HG03025 (cell line): Measurements from ENCODE around the gene RPL22L1.
"Not testable (repeated sequence)": the region's sequence is repeated elsewhere in the genome, so short reads cannot be mapped to it uniquely, and the experiment has no call there.

Experiments
- ATAC-seq: cut with Tn5 transposase; IDR thresholded peaks from one replicate; pipeline ENCODE4 v1.9.1; 2021; ENCODE audit warnings: mild to moderate bottlenecking, moderate library complexity; ENCODE audit not compliant: unreplicated experiment, low FRiP score

The RPL22L1 gene

GRCh38 chr3:170884109-170884930, 14.3 kb upstream of the RPL22L1 start:
- ATAC-seq, result not testable (repeated sequence)

GRCh38 chr3:170878688-170879087, 8.7 kb upstream of the RPL22L1 start:
- not testable (repeated sequence) for ATAC-seq

DNA sequence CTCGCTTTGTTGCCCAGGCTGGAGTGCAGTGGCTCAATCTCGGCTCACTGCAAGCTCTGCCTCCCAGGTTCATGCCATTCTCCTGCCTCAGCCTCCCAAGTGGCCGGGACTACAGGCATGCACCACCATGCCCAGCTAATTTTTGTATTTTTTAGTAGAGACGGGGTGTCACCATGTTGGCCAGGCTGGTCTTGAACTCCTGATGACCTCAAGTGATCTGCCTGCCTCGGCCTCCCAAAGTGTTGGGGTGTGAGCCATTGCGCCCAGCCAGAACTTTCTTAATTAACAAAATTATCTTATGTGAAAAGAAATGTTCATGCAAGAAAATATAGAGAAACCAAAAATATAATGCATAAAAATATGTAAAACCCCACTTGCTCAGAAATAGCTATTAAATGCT, 7.3 kb upstream of the RPL22L1 start:
- not testable (repeated sequence) for ATAC-seq

DNA sequence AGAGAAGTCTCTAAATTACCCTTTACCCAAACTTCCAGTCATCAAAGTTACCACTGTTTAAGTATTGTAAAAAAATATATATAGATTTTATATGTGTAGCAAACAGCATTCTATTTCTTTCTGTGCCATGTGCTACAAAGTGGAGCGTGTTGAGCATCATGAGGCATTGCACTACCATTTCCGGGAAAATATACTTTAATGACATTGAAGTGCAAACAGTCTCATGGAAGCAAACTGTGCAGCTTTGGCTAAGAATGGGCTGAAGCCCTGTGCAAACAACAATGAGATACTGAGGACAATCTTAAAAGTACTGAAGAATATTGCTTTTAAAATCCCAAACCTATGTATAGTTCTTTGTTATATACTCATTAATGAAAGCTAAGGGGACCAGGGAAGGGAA, 6.5 kb upstream of the RPL22L1 start:
- no peak for ATAC-seq

- ATAC-seq, result no peak
Measured at GRCh38 chr3:170869239-170869590, 780 bp downstream of the RPL22L1 start.

- ATAC-seq, result no peak
Measured at GRCh38 chr3:170868577-170869238, 1.3 kb downstream of the RPL22L1 start.

DNA sequence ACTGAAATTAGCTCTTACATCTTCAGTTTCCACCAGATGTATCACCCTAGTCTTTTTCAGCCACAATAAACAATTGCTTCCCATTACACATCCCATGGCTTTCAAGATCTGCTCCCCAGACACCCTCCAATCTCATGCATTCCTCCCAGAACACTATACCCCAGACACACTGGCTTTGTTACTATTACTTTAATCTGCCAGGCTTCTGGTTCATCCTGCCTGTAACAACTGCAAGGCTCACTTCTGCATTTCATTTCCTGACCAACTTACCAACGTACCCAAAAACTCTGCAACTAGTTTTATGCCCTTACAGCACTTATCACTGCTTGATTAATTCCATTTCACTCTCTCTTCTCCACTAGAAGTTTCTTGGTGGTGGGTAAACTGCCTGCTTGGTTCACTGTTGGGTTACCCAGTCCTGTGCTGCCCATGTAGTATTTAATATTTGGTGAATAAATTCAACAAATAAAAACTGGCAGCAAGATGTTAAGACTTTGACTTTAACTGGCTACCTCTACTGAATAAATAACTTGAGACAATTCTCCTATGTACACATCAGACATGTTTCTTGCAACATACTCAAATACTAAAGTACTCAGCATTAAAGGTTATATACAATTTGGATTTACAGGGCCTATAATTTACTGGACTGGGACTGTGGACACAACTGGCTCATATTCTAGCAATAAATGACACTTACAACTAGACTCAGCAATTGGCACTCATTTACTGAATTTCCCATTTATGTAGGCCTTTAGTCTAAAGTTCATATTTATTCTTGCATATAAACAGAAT, 2.7 kb downstream of the RPL22L1 start:
- ATAC-seq, result no peak

- no peak for ATAC-seq
Measured at GRCh38 chr3:170866499-170866898, 3.5 kb downstream of the RPL22L1 start.

DNA sequence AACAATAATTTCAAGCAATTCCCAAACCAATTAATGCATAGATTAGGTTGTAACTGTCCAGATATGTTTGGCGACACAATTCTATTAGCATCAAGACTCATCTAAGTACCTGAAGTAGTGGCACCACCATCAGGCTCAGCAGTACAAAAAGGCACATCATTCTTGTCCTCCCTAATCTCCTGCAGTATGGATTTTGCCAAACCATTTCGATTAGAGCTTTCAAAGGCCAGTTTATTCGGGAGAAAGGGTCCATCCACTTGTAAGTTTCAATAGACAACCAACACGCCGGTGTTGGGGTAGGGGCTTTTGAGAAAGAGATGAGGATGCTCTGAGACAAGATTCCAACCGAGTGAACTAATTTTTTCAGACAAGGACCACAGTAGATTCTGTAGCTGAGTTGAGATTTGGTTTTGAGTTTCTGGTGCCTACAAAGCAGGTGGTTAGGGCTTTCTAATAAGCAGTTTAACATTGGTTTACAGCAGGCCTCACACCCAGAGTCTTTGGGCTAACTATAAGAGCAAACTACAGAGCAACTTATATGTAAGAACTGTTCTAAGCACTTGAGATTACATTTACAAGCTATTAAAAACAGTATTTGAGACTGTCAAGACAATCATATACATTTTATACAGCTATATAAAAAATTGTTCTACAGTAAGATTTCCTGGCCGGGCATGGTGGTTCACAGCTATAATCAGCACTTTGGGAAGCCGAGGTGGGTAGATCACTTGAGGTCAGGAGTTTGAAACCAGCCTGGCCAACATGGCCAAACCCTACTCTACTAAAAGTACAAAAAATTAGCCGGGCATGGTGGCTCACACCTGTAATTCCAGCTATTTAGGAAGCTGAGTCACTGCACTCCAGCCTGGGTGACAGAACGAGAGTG, 4.5 kb downstream of the RPL22L1 start:
- ATAC-seq, result no peak

DNA sequence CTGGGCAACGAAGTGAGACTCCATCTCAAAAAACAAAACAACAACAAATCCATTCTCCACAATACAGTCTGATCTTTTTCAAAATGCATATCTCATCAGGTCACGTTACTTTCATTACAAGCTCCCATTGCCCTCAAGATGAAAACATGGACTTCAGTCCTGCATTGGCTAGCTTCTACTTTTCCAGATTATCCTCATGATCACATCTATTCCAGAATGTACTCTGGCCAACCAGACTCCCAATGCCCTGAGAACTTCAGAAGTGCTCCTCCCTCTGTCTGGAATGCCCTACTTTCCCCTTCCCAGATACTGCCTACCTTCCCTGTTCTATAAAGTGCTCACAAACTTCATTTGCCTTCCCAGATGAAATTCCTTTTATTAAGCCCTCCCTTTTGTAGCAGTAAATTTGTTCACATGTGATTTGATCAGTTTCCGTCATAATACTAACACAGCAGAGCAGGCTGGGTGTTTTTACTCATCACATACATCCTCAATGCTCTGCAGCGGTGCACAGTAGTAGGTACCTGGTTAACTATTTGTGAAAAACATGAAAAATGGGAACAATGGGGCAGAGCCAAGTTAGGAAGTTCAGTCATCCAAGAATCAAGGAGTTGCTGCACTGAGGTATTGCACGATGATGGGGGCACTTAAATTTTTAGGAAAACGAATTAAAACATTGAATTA, 5.3 kb downstream of the RPL22L1 start:
- no peak for ATAC-seq

DNA sequence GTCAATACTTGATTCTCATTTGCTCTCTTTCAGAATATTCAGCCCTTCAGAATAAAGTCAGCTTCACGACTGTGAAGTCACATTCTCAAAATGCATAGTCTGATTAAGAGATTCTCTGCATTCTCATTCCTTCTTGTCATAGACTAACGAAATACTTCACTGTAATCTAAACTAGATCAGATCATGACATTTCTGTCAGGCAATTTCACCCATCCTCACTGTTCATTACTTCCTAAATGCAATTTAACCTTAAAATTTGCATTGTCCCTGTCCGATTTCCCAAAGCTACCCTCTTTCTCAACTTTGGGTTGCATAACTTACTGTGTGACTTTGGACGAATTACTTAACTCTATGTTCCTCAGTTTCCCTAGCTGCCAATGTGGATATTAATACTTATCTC, 6.2 kb downstream of the RPL22L1 start:
- no peak for ATAC-seq

DNA sequence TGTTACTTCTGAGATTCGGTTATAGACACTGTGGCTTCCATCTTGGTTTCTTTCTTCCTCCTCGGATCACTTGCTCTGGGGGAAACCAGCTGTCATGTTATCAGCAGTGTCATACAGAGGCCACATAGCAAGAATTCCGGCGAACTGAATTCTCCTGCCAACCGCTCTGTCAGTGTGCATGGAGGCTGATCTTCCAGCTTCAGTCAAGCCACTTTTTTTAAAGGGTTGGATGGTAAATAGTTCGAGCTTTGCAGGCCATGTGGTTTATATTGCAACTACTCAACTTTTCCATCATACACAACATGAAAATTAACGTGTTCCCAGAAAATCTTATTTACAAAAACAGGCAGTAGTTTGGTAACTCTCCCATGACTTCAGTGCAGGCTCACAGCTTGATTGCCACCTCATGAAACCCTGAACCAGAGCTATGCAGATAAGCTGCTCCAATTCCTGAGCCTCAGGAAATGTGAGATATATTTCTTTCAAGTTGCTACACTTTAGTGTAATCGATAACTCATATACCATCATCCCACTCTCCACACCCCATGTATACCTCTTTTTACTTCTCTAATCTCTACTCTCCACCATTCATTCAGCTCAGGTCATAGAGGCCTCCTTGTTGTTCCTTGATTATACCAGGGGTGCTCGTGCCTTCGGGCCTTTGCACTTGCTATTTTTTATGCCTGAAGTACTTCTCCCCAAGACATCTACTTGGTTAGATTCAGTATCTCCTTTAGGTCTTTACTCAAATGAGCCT, 7.2 kb downstream of the RPL22L1 start:
- no peak for ATAC-seq

DNA sequence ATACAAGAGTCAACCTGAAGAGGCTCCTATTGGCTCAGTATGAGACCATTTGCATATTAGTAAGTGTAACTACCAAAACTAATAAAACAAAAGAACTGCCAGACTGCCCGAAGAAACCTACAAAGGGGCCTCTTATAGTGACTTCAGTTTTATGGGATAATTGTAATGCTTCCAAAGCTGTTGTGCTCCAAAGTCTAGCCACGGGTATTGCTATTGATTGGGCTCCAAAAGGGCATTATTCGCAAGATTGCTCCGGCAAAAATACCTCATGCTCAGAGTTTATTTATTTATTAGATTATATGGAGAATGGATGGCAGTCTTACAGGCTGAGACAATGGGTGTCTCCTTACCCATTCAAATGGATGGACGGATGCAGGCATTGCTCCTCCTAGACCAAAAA, 11.4 kb downstream of the RPL22L1 start:
- ATAC-seq, result no peak

DNA sequence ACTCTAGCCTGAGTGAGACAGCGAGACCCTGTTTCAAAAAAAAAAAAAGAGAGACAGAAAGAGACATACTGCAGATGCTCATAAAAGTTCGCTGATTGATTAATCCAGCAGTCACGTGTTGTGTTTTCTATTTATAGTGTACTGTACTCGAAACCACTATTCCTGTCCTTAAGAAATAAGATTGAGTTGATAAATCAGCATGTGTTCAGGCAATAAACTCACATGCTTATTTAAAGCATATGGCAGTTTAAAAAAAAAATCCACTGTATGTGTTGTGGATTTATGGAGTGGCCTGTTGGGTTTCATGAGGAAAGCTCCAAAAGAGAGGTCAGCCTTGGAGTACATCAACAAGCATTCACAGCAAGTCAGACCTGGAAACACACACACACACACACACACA, 17.7 kb downstream of the RPL22L1 start:
- no peak for ATAC-seq

DNA sequence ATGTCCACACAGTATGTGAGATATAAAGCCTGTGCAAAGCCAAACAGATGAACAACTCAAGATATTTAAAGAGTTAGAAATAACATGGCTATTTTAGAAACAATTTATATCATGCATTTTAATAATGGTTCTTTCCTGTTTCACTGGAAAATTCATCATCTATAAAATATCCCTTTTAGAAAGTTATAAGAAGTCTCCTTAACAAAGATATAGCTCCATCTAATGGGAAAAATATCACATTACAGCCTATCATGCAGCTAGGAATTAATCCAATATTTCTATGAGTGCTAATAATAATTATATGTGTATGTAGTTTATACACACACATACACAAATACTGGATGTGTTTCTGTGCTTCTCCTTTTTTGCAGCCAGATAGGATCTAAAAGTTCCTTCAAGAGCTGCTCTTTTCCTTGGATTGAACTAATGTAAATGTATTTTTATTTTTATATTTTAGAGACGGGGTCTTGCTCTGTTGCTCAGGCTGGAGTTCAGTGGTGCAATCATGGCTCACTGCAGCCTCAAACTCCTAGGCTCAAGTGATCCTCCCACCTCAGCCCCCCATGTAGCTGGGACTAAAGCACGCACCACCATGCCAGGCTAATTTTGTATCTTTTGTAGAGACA, 21.6 kb downstream of the RPL22L1 start:
- ATAC-seq, result no peak

DNA sequence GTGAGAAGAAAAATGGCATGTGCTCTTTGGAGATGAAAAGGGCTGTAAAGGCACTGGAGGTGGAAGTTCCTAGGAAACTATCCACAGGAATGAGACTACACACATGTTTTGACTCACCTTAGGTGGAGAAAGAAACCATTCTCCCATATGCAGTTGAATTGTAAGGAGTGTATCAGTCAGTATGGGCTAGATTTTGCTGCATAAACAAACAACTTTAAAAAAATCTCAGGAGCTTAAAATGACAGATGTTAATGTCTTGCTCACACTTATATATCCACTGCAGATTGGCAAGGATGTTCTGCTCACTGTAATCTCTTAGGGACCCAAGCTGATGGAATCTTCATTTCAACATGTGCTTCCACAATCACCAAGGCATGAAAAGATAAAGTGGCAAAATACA, 25.6 kb downstream of the RPL22L1 start:
- no peak for ATAC-seq

GRCh38 chr3:170840291-170840859, 29.6 kb downstream of the RPL22L1 start:
- ATAC-seq, result no peak

GRCh38 chr3:170839518-170840100, 30.4 kb downstream of the RPL22L1 start:
- no peak for ATAC-seq
